Psoas muscle (tissue), 8 donors: Measurements from ENCODE around the gene DIP2B. TPM values are rescaled to one million over a fixed set of nuclear protein-coding genes. Genes with fewer than 3 reads are reported as not detected.

Experiments
- ATAC-seq, 4 donors: fragments of 200-7000 bp; cut with Tn5 transposase; one replicate each; pipeline ENCODE4 v1.9.1; 2020; ENCODE audit warnings: moderate library complexity in 3 of 4, mild to moderate bottlenecking in 2 of 4
- DNase-seq, 2 donors: peaks; one replicate each; pipeline ENCODE4 v3.0.0-alpha.2; 2020
- H3K27ac ChIP-seq: fragments of 200-600 bp; one replicate; pipeline ENCODE4 v1.8.0; 2022
- H3K27me3 ChIP-seq, 3 donors: fragments of 200-600 bp in 1 of 3; one replicate each; pipeline versions ENCODE4 v1.6.1 to v1.8.0; 2013 to 2022; ENCODE audit warnings: low read length in 2 of 3, mild to moderate bottlenecking in 2 of 3, moderate library complexity in 1 of 3; ENCODE audit not compliant: insufficient read depth in 3 of 3
- H3K36me3 ChIP-seq, 2 donors: fragments of 200-600 bp in 1 of 2; one replicate each; pipeline versions ENCODE4 v1.6.1 to v1.8.0; 2013 to 2022; ENCODE audit warnings: low read depth in 1 of 2, mild to moderate bottlenecking in 1 of 2, moderate library complexity in 1 of 2; ENCODE audit not compliant: insufficient read depth in 1 of 2
- H3K4me1 ChIP-seq: fragments of 200-600 bp; one replicate; pipeline ENCODE4 v1.8.0; 2022
- H3K4me3 ChIP-seq: fragments of 200-600 bp; one replicate; pipeline ENCODE4 v1.8.0; 2022; ENCODE audit warnings: mild to moderate bottlenecking
- H3K9me3 ChIP-seq: fragments of 200-600 bp; one replicate; pipeline ENCODE4 v1.8.0; 2022
- WGBS, 3 donors: extraction: QIAGEN DNeasy Blood & Tissue Kit; methylation state at CpG; one replicate each; pipeline versions ENCODE4 v1.1.6 to v1.1.7; 2013; 5-methylcytosine and 5-hydroxymethylcytosine counted together
- intact Hi-C, 2 donors: fragments of 100-400 bp; cut with DNase I; formaldehyde crosslinking; loops; one replicate each; pipeline versions ENCODE4 v1.11.0 to v1.14.2; 2022
- polyA plus RNA-seq, 3 donors: library from polyadenylated mRNA; stranded (reverse); fragments of 200-250 nt; gene quantifications; one replicate each; pipeline ENCODE4 v1.2.3, GENCODE V29; 2013
- total RNA-seq, 4 donors: library from RNA; stranded (reverse); fragmentation: NEBNext Ultra II Directional in 2 of 4; extraction: Animal tissue kit (Norgen Biotek cat#: 25700) in 2 of 4; gene quantifications; one replicate each; pipeline versions ENCODE4 v1.2.1 to v1.2.4, GENCODE V29; 2021 to 2023
- TF ChIP-seq, protein P1 (sequence below): fragments of 200-600 bp; IDR thresholded peaks from one replicate; pipeline ENCODE4 v1.8.0; 2022; ENCODE audit warnings: antibody characterized with exemption
- donor health status: healthy with polysubstance abuse.
- donor health status: DM: no; HTN: no; CAD: no; lungs with moderate emphysema.
- donor health status: Bipolar disorder and iron deficiency.
- donor health status: healthy.
- donor health status: DM: yes; HTN: yes; CAD: no.
- donor health status: DM: no; HTN: no; CAD: no.
- donor health status: DM: no; HTN: no; CAD: no.
- donor health status: DM: yes; HTN: yes; CAD: no.

DIP2B gene
- total and polyA plus RNA-seq, 7 donors = 2.2 to 10.7 (median 8.6) TPM

DNA sequence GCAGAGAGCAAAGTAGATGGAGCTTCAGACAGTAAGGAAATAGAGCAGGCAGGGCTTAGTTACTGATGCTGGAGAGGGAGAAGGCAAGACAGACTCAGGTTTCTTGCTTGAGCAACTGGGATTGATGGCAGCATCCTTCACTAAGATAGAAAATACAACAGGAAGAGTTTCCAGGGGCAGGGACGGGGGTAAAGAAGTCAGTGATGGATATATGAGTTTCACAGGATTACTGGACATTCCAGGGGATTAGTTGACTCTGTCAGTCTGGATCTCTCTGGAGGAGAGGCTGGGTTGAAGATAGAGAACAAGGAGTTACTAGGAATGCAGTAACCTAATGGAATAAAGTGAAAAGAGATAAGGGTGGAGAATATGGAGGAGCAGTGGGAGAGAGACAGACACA, 184.7 kb downstream of the DIP2B start:
- Histone ChIP-seq H3K27me3 (no peaks in the 10 kb centered on the region), H3K36me3 (peaks cover 2 to 91% of the 10 kb centered on the region in 2 donors), H3K4me1 (no peaks in the 10 kb centered on the region), H3K27ac (no peak overlapping the region), H3K4me3 (no peak overlapping the region), H3K9me3 (no peaks in the 10 kb centered on the region)
- DNase-seq = no peak
- TF ChIP-seq, protein P1, sequence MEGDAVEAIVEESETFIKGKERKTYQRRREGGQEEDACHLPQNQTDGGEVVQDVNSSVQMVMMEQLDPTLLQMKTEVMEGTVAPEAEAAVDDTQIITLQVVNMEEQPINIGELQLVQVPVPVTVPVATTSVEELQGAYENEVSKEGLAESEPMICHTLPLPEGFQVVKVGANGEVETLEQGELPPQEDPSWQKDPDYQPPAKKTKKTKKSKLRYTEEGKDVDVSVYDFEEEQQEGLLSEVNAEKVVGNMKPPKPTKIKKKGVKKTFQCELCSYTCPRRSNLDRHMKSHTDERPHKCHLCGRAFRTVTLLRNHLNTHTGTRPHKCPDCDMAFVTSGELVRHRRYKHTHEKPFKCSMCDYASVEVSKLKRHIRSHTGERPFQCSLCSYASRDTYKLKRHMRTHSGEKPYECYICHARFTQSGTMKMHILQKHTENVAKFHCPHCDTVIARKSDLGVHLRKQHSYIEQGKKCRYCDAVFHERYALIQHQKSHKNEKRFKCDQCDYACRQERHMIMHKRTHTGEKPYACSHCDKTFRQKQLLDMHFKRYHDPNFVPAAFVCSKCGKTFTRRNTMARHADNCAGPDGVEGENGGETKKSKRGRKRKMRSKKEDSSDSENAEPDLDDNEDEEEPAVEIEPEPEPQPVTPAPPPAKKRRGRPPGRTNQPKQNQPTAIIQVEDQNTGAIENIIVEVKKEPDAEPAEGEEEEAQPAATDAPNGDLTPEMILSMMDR = no peak
- 22 to 54% (median 24%) methylated on average over 1 of the region's 1 CpG for WGBS, 3 donors
- ATAC-seq = no peak
- intact Hi-C loops = no loop called here

DNA sequence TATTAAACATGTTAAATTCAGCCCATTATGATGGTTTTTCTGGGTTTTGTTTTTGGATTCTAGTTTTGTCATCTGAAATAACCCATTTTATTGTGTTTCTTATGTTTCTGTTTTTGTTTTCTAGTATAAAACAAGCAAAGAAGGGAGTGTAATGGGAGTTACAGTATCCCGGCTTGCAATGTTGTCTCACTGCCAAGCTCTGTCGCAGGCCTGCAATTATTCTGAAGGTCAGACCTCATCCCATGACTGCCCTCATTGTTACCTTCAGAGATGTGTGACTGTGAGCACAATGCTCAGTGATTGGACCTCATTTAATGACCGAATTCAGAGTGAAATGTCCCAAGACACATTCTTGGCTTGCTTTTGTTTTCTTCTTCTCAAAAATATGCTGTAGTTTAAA, 186.1 kb downstream of the DIP2B start:
- Histone ChIP-seq H3K27me3 (no peaks in the 10 kb centered on the region), H3K4me3 (no peak overlapping the region), H3K27ac (no peak overlapping the region), H3K36me3 (peaks cover 7 to 99% of the 10 kb centered on the region in 2 donors), H3K9me3 (no peaks in the 10 kb centered on the region), H3K4me1 (no peaks in the 10 kb centered on the region)
- intact Hi-C loops = loop anchor here in 1 of 2 donors (5.0 kb wide), 1 partner anchor 41 kb away; no protein-coding TSS in a partner anchor
- TF ChIP-seq, protein P1 = no peak
- ATAC-seq (peak in 3 of 4 donors; percentile 48 to 79 (median 52)), DNase-seq (no peak)
- WGBS, 3 donors = 16 to 31% (median 30%) methylated on average over 3 of the region's 3 CpGs

GRCh38 chr12:50695961-50696360, 191.2 kb downstream of the DIP2B start:
- H3K36me3 ChIP-seq = peaks cover 7 to 99% of the 10 kb centered on the region in 2 donors
- 80 to 85% (median 83%) methylated on average over 4 of the region's 4 CpGs for WGBS, 3 donors
- H3K4me1 ChIP-seq = no peaks in the 10 kb centered on the region
- intact Hi-C loops = no loop called here
- no peaks in the 10 kb centered on the region for H3K9me3 ChIP-seq
- ATAC-seq (no peak), DNase-seq (no peak)
- H3K4me3 ChIP-seq = no peak overlapping the region
- H3K27me3 ChIP-seq = no peaks in the 10 kb centered on the region
- TF ChIP-seq, protein P1 = no peak
- no peak overlapping the region for H3K27ac ChIP-seq

DNA sequence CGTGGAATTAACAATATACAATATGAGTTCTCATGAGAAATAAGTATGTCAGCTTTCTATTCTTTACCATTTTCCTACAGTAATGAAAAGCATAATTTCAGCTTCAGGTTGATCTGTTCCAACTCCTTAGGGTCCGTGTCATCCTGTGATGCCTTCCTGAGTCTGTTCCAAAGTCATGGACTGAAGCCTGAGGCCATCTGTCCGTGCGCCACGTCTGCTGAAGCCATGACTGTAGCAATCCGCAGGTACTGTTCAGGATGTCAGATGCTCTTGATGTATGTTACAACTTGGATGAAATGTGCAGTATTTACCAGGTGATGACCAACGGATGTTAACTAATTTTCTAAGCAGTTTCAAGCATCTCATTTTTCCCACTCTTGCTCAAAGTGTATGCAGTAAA, 192.1 kb downstream of the DIP2B start:
- Histone ChIP-seq H3K9me3 (no peaks in the 10 kb centered on the region), H3K4me3 (no peak overlapping the region), H3K27ac (no peak overlapping the region), H3K4me1 (no peaks in the 10 kb centered on the region), H3K36me3 (peaks cover 7 to 99% of the 10 kb centered on the region in 2 donors), H3K27me3 (no peaks in the 10 kb centered on the region)
- TF ChIP-seq, protein P1 = no peak
- no peak for ATAC-seq
- WGBS, 3 donors = 85 to 90% (median 87%) methylated on average over 7 of the region's 7 CpGs
- no peak for DNase-seq
- intact Hi-C loops = no loop called here

GRCh38 chr12:50699154-50699553, 194.4 kb downstream of the DIP2B start:
- Histone ChIP-seq H3K36me3 (peaks cover 5 to 99% of the 10 kb centered on the region in 2 donors), H3K9me3 (no peaks in the 10 kb centered on the region), H3K27ac (no peak overlapping the region), H3K4me3 (no peak overlapping the region), H3K27me3 (no peaks in the 10 kb centered on the region), H3K4me1 (no peaks in the 10 kb centered on the region)
- DNase-seq = no peak
- TF ChIP-seq, protein P1 = no peak
- intact Hi-C loops = no loop called here
- no peak for ATAC-seq
- 94 to 100% (median 98%) methylated on average over 1 of the region's 1 CpG for WGBS, 3 donors
